RCC 7860 (cell line): ENCODE measurements around the gene NCKAP1.
A peak's percentile ranks its signal among the peaks of the same experiment; 100 is the strongest.

Source experiments
- DNase-seq: peaks from one replicate; pipeline ENCODE4 v3.0.0-alpha.2; 2015; ENCODE audit warnings: low spot score
- FAIRE-seq: peaks from 2 replicates; lab custom pipeline; 2012; peaks lifted over from hg19 to GRCh38; lab: Jason Lieb, UNC

The NCKAP1 gene

DNA sequence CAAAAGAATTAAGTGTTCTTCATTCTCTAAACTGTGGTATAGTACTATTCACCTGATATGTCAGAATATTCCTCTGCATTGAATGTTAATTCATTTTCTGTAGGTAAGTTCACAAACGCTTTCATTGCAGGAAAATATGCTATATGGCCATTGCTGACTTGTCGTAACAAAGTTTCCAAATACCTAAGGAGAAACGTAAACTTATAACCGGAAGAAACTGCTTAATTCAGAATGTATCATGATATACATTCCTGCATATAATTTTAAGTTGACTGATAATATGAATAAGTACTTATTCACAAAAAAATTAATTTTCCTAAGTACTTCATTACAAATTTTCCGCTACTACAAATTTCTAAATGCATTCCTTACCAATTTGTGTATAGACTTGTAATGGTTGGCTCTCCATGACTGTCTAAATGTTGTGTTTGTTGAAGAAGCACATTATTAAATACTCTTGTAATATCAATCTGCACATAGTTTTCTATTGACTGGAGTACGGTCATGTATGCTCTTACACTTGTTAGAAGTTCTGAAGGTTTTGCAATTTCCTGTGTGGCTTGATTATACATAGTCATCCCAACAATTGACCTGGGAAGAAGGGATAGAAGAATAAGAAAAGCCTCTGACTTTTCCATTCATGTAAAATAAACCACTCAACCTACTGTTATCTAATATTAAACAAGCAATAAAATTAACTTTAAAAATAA is 85.4 kb downstream of the NCKAP1 start:
- no peak for DNase-seq

DNA sequence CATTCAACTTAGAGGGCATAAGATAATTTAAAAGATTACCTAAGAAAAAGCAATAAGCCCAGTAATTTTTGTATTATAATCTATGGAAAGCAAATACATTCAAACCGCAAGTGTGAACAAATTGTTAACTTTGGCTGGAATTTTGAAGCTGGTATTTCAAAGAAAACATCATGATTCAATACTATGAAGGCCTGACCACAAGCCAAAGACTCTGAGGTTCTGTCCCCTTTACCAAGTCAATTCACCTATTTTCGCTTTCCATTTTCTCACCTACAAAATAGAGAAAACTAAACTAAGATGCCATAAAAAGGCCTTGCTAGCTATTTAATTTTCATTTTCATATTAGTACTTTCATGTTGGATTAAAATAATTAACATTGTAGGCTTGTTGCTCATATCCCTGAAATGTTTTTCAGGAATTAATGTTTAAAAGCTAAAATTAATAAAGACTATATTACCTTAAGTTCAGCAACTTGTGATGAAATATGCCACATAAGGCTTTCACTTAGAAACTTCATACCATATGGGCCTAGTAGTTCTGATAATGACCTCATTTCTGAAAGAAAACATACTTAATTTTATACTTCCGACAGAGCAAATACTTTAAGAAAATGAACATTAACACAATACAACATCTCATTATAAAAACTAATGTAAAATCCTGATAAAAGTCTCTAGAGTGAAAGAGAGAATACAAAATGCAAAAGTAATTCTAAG is 86.2 kb downstream of the NCKAP1 start:
- DNase-seq (no peak), FAIRE-seq (no peak)

More for the DNA sequence above, 85.4 kb downstream of the NCKAP1 start:
- FAIRE-seq = no peak

DNA sequence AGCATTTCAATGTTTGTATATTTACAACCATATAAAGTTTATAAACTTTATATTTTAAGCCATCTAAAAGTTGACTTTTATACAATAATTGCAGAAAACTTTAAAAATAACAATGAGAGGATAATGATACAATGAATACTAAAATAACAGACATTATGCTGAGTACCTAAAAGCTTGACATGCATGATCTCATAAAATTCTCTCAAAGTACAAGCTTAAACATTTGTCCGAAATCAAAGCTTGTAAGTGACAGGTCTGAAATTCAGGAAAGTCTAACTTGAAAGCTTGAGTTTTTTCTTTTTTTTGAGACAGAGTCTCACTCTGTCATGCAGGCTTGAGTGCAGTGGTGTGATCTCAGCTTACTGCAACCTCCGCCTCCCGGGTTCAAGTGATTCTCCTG is 87.7 kb downstream of the NCKAP1 start:
- DNase-seq (no peak), FAIRE-seq (peak; percentile 8)

DNA sequence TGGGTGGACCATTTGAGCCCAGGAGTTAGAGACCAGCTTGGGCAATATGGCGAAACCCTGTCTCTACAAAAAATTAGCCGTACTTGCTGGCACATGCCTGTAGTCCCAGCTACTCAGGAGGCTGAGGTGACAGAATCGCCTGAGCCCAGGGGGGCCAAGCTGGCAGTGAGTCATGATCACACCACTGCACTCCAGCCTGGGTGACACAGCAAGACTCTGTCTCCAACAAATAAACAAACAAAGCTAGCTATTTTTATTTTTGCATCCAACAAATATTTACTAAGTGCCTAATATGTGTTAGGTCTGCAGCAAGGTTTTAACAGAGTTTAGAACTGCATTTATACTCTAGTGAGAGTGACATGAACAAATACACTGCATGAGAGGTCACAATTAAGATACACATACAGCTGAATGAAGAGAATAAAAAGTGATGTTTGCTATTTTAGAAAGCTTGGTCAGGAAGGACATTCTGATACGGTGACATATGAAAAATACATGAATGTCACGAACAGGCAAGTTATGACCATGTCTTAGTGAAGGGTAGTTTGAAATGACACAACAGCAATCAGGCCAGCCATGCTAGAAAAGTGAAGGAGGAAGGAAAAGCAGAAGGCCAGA is 88.6 kb downstream of the NCKAP1 start:
- DNase-seq (peak; percentile 50), FAIRE-seq (peak; percentile 28)

DNA sequence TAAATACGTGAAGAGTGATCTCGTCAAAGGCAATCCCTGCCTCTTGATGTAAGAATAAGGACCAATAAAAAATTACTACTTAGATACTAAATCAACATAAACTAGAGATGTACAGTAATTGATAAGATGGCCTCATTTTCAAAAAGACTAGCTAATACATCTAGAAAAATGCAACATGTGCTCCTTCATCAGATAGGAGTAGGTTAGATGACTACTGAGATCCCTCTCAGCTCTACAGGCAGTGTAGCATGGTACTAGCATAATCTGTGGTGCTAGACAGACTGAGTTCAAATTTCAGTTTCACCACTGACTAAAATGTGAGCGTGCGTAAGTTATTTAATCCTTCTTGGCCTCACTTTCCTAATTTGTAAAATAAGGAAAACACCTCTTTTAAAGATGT is 89.2 kb downstream of the NCKAP1 start:
- DNase-seq (no peak), FAIRE-seq (no peak)

DNA sequence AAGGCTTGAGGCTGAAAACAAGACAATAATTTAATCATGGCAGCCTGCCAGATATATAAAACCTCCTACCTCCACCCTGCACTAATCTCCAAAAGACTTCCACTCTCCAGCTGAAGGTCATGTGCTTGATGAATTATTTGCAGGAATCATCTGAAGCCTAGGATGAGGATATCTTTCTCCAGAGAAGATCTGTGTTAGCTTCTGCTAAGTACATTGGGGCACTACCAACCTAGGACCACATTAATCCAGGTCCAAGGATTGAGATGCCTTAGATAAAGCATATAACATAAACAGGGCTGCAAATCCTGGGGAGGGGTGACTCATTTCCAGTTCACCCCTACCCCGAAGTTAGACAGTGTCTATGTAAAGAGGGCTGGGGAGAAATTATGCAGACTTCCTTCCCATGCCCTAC is 91.3 kb downstream of the NCKAP1 start:
- FAIRE-seq = no peak
- no peak for DNase-seq

DNA sequence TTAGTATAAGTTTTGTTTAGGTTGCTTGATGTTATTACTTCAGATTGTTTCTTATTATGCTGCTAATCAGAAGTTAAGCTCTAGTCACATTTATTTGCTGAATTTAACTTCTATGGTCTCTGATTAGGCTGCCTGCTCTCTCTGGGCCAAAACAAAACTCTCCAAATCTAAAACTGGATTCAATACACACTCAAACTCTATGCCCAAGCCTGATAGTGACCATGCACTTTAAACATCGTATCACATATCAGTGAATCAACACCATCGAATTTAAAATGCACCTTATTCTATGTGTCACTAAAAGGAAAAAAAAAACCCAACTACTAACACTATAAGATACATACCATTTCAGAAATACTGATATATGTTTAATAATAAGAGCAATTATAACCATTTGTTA is 94.9 kb downstream of the NCKAP1 start:
- DNase-seq (no peak), FAIRE-seq (no peak)

DNA sequence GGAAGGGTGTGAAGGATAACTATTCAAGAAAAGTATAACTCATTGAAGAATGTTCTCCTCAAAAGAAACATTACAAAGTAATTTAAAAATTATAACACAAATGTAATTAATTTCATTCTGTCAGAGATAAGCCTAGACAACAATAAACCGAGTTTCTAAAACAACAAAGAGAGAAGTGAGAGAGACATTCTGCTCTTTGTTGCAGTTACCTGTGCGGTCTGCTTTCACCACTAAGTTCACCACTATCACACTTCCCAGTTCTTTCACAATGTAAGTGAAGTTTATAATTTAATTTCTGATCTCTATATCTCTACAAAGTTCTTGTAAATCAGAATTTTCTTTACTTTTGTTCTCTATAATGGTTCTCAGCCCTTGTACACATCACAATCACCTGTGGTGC is 95.5 kb downstream of the NCKAP1 start:
- DNase-seq (no peak), FAIRE-seq (no peak)

DNA sequence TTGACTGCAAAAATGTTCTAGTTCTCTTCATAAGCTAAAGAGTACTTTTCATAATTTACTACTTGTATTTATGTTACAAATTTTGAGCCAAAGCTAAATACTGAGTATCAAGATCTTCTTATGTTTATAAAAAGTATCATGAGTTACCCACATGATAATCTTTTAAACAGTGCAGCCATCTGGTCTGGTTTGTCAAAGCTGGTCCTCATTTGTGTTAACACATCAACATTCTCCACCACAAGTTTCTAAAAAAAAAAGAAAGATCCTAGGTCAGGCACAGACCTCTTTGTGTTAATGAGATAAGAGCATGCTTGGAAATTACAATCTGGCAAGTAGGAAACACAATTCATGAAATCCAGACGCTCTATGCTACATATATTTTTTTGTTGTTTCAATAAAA is 96.3 kb downstream of the NCKAP1 start:
- no peak for FAIRE-seq
- no peak for DNase-seq

DNA sequence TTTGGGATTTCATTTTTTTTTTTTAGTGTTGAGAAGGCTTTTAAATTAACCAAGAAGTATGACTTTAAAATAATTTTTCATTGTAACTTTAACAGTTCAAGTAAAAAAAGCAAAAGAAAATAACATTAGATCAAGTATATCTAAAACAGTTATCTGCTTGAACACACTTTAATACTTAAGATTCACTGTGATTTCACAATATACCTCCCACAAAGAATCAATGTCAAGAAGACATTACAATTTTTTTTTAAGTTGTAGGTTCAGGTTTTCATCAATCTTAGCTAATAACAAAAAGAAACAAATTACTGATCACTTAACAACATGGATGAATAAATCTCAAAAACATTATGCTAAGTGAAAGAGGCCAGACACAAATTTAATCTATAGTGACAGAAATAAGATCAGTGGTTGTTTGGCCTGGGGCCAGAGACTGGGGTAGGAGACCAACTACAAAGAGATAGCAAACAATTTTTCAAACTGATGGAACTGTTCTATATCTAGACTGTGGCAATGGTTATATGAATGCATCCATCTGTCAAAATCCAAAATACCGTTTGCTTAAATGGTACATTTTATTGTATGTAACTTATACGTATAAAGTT is 97.0 kb downstream of the NCKAP1 start:
- FAIRE-seq = peak; percentile 61

DNA sequence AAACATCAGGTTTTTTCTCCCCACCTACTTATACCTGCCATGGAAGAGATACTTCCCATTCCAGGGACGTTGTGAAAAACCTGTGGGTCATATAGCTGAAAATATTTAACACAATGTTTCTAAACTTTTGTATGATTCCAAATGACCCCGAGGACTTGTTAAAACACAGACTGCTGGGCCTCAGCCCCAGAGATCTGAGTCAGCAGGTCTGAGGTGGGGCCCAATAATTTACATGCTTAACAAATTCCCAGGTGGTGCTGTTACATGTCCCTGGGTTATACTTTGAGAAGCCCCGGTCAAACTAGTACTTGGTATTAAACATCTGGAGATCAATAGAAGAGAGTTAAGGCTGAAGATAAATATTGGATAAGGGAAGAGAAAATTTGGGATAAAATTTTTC is 100.4 kb downstream of the NCKAP1 start:
- DNase-seq (no peak), FAIRE-seq (no peak)

More for the DNA sequence above, 97.0 kb downstream of the NCKAP1 start:
- DNase-seq = no peak

DNA sequence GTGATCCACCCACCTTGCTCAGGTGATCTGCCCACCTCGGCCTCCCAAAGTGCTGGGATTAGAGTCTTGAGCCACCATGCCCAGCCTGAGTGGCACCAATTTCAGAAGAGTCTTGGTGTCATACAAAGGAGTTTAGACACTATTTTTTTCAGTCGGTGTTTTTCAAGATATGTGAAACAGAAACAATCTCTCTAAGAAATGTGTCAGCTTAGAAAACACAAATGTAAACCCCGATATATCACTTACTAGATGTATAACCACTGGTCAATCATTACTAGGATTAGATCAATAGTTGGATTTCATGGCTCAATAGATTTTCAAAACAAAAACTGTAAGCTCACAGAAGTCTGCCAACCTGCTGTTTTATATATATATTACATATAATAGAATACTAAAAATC is 104.6 kb downstream of the NCKAP1 start:
- no peak for DNase-seq
- no peak for FAIRE-seq

DNA sequence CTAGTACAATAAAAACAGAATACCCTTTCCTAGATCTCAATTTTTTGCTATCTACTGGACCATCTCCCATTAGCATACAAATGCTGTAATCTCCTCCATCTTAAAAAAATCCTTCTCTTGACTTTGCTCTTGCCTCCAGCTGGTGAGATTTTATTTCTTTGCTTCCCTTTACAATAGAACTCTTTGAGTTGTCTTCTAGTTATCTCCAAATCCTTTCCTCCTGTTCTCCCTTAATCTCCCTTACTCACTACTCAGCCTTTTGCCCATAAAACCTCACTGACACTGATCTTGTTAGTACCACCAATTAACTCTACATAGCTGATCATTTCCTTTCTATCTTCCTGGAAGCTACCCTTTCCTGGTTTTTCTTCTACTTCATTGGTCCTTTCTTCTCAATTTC is 108.3 kb downstream of the NCKAP1 start:
- DNase-seq = no peak
- no peak for FAIRE-seq

DNA sequence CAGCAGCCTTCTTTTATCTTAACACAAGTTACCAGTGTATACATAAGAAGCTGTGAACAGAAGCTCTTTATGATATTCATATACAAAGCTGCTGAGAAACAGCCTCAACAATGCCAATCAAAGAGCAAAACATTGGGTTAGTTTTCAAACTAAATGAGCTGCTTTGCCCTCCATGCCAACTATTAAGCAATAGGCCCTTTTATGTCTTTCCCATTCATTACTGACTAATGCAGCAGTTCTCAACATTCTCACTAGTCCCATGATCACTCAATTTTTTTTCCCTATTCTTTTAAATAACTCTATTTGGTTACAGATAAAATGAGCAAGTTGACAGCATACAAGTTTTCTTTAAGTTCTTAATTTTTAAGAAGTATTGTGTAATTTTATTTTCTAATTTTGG is 114.0 kb downstream of the NCKAP1 start:
- FAIRE-seq = no peak

DNA sequence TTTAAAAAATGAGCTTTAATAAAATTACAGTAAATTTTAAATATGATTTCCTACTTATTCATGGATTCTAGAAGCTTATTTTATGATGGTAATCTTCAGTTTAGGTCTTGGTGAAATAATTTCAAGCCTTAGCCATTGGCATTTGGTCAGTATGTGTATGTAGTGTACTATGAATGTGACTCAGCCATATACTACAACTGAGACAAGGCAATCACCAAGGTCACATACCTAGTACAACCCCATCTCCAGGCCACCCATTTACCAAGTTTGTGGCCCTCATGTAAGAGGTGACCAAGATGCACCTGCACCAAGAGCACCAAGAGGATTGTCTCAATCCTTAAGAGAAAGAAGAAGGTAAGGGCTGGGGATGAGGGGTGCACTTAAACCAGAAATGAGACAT is 117.0 kb downstream of the NCKAP1 start:
- FAIRE-seq (no peak), DNase-seq (no peak)

More for the DNA sequence above, 114.0 kb downstream of the NCKAP1 start:
- no peak for DNase-seq

DNA sequence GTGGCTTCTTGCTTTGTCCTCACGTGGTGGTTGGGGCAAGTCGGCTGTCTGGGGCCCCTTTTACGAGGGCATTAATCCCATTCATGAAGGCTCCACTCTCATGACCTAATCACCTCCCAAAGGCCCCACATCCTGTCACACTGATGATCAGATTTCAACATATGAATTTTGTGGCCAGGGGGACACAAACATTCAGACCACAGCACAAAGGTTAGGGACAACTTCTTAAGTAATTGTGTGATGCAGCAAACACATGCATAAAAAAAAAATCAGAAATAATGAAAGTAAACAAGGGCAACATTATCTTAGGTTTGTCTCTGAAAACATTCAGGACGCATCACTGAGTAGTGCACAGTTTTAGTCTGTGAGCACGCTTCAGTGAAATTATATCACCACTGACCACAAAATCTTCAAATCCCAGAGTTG is 117.6 kb downstream of the NCKAP1 start:
- no peak for FAIRE-seq

DNA sequence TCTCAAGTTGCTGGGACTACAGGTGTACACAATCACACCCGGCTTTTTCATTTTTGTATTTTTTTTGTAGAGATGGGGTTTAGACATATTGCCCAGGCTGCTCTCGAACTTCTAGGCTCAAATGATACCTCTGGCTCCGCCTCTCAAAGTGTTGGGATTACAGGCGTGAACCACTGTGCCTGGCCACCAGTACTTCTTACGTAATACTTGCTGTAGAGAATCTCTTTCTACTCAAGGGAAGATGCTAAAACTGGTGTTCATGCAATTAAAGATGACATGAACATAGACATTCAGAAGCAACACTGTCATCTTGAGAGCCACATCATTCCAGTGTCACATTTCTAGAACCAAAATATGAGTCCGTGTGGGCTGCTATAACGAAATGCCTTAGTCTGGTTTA is 118.2 kb downstream of the NCKAP1 start:
- DNase-seq (no peak), FAIRE-seq (no peak)

More for the DNA sequence above, 117.6 kb downstream of the NCKAP1 start:
- no peak for DNase-seq

DNA sequence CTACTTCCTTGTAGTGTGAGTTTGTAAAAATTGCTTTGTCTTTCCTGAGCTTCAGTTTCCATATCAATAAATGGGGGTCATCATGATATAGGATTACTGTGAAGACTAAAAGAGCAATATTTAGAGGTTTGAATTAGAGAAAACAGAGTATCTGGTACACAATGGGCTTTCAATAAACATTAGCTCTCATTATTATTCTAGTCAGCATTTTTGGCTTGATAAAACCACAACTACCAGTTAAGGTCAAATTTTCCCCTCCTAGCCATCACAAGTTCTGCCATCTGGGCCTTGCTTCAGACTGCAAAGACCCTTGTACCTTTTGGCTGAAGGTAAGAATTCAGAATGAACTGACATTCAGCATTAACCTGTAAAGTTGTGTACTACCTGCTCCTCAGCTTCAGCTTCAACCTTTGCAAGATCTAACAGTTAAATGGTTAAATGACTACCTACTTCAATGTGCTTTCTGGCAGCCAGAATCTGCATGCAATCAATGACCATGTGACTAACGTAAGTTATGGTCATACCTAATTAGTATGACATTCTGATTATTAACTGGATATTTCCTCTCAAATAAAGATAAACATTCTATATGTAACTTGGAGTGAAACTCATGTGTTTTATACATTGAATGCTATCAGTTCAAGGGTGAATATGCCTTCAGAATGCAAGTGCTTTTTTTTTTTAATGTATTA is 119.2 kb downstream of the NCKAP1 start:
- FAIRE-seq = no peak
- DNase-seq = no peak

DNA sequence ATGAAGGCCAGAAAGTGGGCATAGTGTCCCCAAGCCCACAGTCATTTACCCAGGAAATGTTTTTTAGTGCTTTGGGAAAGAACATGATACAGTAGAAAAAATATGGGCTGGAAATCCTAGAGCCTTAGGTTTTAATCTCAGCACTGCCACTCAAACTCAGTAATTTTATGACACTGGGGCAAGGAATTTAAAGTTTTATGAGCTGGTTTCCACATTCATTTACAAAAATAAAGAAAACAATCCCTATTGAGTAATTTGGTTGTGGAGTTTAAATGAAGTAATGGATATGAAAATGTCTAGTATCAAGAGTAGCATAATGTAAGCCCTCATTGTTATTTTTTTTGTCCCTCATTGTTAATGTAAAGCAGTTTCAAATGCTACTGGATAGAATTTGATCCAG is 120.3 kb downstream of the NCKAP1 start:
- FAIRE-seq = no peak
- DNase-seq = no peak

DNA sequence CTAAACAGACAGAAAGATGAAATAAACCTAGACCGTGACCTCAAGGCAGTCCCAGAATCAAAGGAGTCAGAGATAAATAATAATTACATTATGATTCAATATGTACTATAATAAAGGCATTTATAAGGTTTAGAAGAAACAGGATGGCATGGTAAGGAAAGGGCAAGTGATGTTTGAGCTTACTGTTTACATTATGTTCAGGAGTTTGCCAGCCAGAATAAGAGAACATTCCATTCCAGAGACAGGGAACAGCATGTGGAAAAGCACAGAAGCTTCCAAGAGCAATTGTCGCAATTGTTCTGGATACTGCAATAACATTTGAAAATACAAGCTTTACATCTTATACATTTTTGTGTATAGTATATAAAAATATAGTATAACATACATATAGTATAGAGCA is 121.8 kb downstream of the NCKAP1 start:
- FAIRE-seq = no peak
- DNase-seq = no peak
